ENCODE measurements around the gene ELL2. TPM values are rescaled to one million over a fixed set of nuclear protein-coding genes. Genes with fewer than 3 reads are reported as not detected.

ELL2 gene
- total and polyA plus RNA-seq, 9 of the 15 experiments (the other 6 are each of a cell fraction or from before 2014, with no cell fraction given): 4.3 to 18.3 (median 14.5) TPM

DNA sequence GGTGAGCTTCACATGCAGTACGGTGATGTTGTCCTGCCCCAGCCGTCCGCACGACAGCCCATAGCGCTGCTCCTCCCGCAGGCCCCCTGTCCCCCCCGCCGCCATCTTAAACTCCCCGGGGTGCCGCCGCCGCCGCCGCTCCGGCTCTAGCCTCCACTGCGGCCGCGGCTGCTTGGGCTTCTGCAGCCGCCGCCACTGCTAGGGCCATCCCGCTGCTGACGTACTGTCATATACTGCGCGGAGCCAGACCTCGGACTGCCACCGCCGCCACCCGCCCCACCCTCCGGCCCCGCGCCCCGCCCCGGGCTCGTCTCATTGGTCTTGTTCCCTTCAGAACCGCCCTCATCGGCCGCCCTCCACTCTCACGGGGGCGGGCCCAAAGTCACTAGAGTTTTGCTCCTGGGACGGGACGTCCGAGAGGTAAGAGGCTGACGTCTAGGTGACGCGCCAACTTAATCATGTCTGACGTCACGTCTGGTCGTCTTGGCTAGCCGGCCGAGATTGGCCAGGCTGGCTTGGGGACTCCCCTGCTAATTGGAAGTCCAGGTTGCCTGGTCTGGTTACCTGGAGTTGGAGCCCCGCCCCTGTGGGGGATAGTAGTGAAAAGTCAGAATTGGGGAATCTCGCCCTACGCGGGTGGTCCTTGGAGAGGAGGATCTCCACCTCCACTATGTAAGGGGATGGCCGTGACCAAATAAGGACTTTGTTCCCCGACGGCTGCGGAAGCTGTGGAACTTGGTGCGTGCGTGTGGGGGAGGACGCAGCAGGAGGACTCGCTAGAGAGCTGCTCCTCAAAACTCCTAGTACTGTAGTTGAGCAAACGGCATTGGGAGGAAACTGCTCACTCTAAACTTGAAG, at the start of gene ELL2 (continued):
- TF ChIP-seq POLR3G (IDR thresholded peaks at IDR 0.05; ENCODE audit: extremely low read depth, insufficient read length, insufficient replicate concordance): no peak
- TF ChIP-seq RAD51 (IDR thresholded peaks at IDR 0.05; ENCODE audit: borderline replicate concordance, low read depth): no peak
- peak in 1 of 2 experiments; percentile 56; a peak in 2 of 4 replicates for TF ChIP-seq KDM1A (IDR thresholded peaks at IDR 0.05)
- TF ChIP-seq, protein P1, sequence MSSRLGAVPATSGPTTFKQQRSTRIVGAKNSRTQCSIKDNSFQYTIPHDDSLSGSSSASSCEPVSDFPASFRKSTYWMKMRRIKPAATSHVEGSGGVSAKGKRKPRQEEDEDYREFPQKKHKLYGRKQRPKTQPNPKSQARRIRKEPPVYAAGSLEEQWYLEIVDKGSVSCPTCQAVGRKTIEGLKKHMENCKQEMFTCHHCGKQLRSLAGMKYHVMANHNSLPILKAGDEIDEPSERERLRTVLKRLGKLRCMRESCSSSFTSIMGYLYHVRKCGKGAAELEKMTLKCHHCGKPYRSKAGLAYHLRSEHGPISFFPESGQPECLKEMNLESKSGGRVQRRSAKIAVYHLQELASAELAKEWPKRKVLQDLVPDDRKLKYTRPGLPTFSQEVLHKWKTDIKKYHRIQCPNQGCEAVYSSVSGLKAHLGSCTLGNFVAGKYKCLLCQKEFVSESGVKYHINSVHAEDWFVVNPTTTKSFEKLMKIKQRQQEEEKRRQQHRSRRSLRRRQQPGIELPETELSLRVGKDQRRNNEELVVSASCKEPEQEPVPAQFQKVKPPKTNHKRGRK (tag; IDR thresholded peaks at IDR 0.05): no peak
- TF ChIP-seq, protein P2, sequence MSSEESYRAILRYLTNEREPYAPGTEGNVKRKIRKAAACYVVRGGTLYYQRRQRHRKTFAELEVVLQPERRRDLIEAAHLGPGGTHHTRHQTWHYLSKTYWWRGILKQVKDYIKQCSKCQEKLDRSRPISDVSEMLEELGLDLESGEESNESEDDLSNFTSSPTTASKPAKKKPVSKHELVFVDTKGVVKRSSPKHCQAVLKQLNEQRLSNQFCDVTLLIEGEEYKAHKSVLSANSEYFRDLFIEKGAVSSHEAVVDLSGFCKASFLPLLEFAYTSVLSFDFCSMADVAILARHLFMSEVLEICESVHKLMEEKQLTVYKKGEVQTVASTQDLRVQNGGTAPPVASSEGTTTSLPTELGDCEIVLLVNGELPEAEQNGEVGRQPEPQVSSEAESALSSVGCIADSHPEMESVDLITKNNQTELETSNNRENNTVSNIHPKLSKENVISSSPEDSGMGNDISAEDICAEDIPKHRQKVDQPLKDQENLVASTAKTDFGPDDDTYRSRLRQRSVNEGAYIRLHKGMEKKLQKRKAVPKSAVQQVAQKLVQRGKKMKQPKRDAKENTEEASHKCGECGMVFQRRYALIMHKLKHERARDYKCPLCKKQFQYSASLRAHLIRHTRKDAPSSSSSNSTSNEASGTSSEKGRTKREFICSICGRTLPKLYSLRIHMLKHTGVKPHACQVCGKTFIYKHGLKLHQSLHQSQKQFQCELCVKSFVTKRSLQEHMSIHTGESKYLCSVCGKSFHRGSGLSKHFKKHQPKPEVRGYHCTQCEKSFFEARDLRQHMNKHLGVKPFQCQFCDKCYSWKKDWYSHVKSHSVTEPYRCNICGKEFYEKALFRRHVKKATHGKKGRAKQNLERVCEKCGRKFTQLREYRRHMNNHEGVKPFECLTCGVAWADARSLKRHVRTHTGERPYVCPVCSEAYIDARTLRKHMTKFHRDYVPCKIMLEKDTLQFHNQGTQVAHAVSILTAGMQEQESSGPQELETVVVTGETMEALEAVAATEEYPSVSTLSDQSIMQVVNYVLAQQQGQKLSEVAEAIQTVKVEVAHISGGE (CRISPR knock-in tag; IDR thresholded peaks at IDR 0.05): peak in 1 of 3 experiments; percentile 42; a peak in 1 of 6 replicates
- peak in 1 of 2 experiments; percentile 96; a peak in 2 of 4 replicates for TF ChIP-seq TBL1XR1 (IDR thresholded peaks at IDR 0.05; ENCODE audit: low read length in 2 of 2)
- TF ChIP-seq HDAC1 (IDR thresholded peaks at IDR 0.05): peak in 1 of 2 experiments; percentile 53; a peak in 1 of 4 replicates
- TF ChIP-seq BRD4 (IDR thresholded peaks at IDR 0.05): no peak; the same call in 1 of the 2 replicates
- TF ChIP-seq ZNF133 (CRISPR knock-in tag; IDR thresholded peaks at IDR 0.05): no peak
- no peak for TF ChIP-seq ZNF146 (CRISPR knock-in tag; IDR thresholded peaks at IDR 0.05; ENCODE audit: unreplicated experiment)
- no peak for TF ChIP-seq PHTF2 (CRISPR knock-in tag; IDR thresholded peaks at IDR 0.05)
- no peak for TF ChIP-seq ZNF140 (CRISPR knock-in tag; IDR thresholded peaks at IDR 0.05)
- TF ChIP-seq ZNF717 (CRISPR knock-in tag; IDR thresholded peaks at IDR 0.05): no peak
- TF ChIP-seq, protein P3, sequence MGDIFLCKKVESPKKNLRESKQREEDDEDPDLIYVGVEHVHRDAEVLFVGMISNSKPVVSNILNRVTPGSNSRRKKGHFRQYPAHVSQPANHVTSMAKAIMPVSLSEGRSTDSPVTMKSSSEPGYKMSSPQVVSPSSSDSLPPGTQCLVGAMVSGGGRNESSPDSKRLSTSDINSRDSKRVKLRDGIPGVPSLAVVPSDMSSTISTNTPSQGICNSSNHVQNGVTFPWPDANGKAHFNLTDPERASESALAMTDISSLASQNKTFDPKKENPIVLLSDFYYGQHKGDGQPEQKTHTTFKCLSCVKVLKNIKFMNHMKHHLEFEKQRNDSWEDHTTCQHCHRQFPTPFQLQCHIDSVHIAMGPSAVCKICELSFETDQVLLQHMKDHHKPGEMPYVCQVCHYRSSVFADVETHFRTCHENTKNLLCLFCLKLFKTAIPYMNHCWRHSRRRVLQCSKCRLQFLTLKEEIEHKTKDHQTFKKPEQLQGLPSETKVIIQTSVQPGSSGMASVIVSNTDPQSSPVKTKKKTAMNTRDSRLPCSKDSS (IDR thresholded peaks at IDR 0.05; ENCODE audit: low read depth, partially characterized antibody): no peak
- TF ChIP-seq, protein P4, sequence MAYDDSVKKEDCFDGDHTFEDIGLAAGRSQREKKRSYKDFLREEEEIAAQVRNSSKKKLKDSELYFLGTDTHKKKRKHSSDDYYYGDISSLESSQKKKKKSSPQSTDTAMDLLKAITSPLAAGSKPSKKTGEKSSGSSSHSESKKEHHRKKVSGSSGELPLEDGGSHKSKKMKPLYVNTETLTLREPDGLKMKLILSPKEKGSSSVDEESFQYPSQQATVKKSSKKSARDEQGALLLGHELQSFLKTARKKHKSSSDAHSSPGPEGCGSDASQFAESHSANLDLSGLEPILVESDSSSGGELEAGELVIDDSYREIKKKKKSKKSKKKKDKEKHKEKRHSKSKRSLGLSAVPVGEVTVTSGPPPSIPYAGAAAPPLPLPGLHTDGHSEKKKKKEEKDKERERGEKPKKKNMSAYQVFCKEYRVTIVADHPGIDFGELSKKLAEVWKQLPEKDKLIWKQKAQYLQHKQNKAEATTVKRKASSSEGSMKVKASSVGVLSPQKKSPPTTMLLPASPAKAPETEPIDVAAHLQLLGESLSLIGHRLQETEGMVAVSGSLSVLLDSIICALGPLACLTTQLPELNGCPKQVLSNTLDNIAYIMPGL (CRISPR knock-in tag; IDR thresholded peaks at IDR 0.05): peak; percentile 11; the same call in 1 of the 2 replicates
- TF ChIP-seq, protein P5, sequence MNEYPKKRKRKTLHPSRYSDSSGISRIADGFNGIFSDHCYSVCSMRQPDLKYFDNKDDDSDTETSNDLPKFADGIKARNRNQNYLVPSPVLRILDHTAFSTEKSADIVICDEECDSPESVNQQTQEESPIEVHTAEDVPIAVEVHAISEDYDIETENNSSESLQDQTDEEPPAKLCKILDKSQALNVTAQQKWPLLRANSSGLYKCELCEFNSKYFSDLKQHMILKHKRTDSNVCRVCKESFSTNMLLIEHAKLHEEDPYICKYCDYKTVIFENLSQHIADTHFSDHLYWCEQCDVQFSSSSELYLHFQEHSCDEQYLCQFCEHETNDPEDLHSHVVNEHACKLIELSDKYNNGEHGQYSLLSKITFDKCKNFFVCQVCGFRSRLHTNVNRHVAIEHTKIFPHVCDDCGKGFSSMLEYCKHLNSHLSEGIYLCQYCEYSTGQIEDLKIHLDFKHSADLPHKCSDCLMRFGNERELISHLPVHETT (CRISPR knock-in tag; conservative IDR thresholded peaks at IDR 0.05 in 1 of 2, IDR thresholded peaks at IDR 0.05 in 1 of 2): no peak

Data from K562 (cell line).